Common myeloid progenitor, CD34-positive (primary cell): Measurements from ENCODE around the gene TFF3.

ENCODE experiments used
- CTCF ChIA-PET: fragments of 350-600 bp; sonication (Branson Sonifier 250); formaldehyde crosslinking; loops from one replicate; lab custom pipeline; 2021; ENCODE audit warnings: antibody characterized with exemption; lab: Charles Lee
- POLR2A ChIA-PET: fragments of 350-600 bp; sonication (Branson Sonifier 250); formaldehyde crosslinking; loops from one replicate; lab custom pipeline; 2021; ENCODE audit warnings: antibody characterized with exemption; lab: Charles Lee
- DNase-seq, 3 donors: peaks; one replicate each; pipeline versions ENCODE4 v3.0.0 to v3.0.0-alpha.2; 2013
- H3K27ac ChIP-seq, 2 experiments: 1 replicate in 1 of 2; 2 replicates in 1 of 2; pipeline ENCODE4 v1.7.0; 2013; ENCODE audit warnings: inconsistent platforms in 2 of 2, low read length in 2 of 2, mild to moderate bottlenecking in 2 of 2, low read depth in 1 of 2, moderate library complexity in 1 of 2; ENCODE audit not compliant: severe bottlenecking in 2 of 2, insufficient read depth in 1 of 2, poor library complexity in 1 of 2
- H3K27me3 ChIP-seq, 5 experiments: replicated peaks in 2 of 5; 1 replicate in 3 of 5; 2 replicates in 2 of 5; pipeline versions ENCODE4 v1.6.1 to v1.7.0; 2013; ENCODE audit warnings: low read length in 4 of 5, mild to moderate bottlenecking in 2 of 5, moderate library complexity in 2 of 5, inconsistent platforms in 1 of 5; ENCODE audit not compliant: insufficient read depth in 5 of 5, control insufficient read depth in 4 of 5
- H3K36me3 ChIP-seq, 4 experiments: 1 replicate in 2 of 4; 2 replicates in 2 of 4; pipeline versions ENCODE4 v1.6.1 to v1.7.0; 2013; ENCODE audit warnings: low read length in 3 of 4, control low read depth in 1 of 4, mild to moderate bottlenecking in 1 of 4; ENCODE audit not compliant: control insufficient read depth in 4 of 4, insufficient read depth in 4 of 4
- H3K4me1 ChIP-seq, 4 experiments: 1 replicate in 3 of 4; 2 replicates in 1 of 4; pipeline versions ENCODE4 v1.6.1 to v1.7.1; 2013; ENCODE audit warnings: low read length in 3 of 4, mild to moderate bottlenecking in 3 of 4, control low read depth in 1 of 4, inconsistent platforms in 1 of 4, moderate library complexity in 1 of 4; ENCODE audit not compliant: control insufficient read depth in 4 of 4, insufficient read depth in 4 of 4; ENCODE audit errors: control extremely low read depth in 1 of 4
- H3K4me3 ChIP-seq, 7 experiments: 1 replicate in 4 of 7; 2 replicates in 3 of 7; pipeline versions ENCODE4 v1.5.1 to v1.7.0; 2013; ENCODE audit warnings: mild to moderate bottlenecking in 7 of 7, low read length in 6 of 7, moderate library complexity in 6 of 7, inconsistent platforms in 2 of 7, low read depth in 2 of 7, control low read depth in 1 of 7; ENCODE audit not compliant: insufficient read depth in 4 of 7, control insufficient read depth in 1 of 7; ENCODE audit errors: extremely low read depth in 1 of 7
- H3K9me3 ChIP-seq, 5 experiments: 1 replicate in 4 of 5; 2 replicates in 1 of 5; pipeline versions ENCODE4 v1.6.1 to v1.7.1; 2013; ENCODE audit warnings: low read length in 4 of 5, mild to moderate bottlenecking in 2 of 5, inconsistent platforms in 1 of 5, low read depth in 1 of 5, moderate library complexity in 1 of 5; ENCODE audit not compliant: control insufficient read depth in 4 of 5, insufficient read depth in 2 of 5; ENCODE audit errors: control extremely low read depth in 1 of 5
- WGBS: methylation state at CpG from one replicate; pipeline ENCODE4 v1.1.5; 2013; ENCODE audit not compliant: insufficient coverage; 5-methylcytosine and 5-hydroxymethylcytosine counted together

Gene TFF3

GRCh38 chr21:42316891-42317290, 1.7 kb upstream of the TFF3 start:
- no peak overlapping the region for H3K4me3 ChIP-seq
- ChIA-PET POLR2A (no interaction called here), CTCF (interaction anchor here (1.3 to 4.2 kb wide), 2 partner anchors 7 to 21 kb away, joined by 3 to 30 read pairs; no protein-coding TSS in a partner anchor)
- no peak overlapping the region for H3K27ac ChIP-seq
- DNase-seq = no peak
- H3K4me1 ChIP-seq = peaks cover 3 to 24% (median 13%) of the 10 kb centered on the region in 4 experiments
- no peaks in the 10 kb centered on the region for H3K36me3 ChIP-seq
- WGBS = 98% methylated on average over 16 of the region's 16 CpGs
- H3K27me3 ChIP-seq = no peaks in the 10 kb centered on the region
- no peaks in the 10 kb centered on the region for H3K9me3 ChIP-seq

- Histone ChIP-seq H3K27ac (no peak overlapping the region), H3K4me3 (no peak overlapping the region), H3K4me1 (peaks cover 3 to 26% (median 14%) of the 10 kb centered on the region in 4 experiments), H3K9me3 (no peaks in the 10 kb centered on the region), H3K36me3 (no peaks in the 10 kb centered on the region), H3K27me3 (no peaks in the 10 kb centered on the region)
- POLR2A ChIA-PET = no interaction called here
- CTCF ChIA-PET = interaction anchor here (1.0 to 1.6 kb wide), 6 partner anchors 17 to 135 kb away, joined by 4 read pairs; no protein-coding TSS in a partner anchor
- DNase-seq = no peak
- WGBS = 91% methylated on average over 2 of the region's 6 CpGs
Observed at GRCh38 chr21:42314616-42315295, 453 bp downstream of the TFF3 start.

- H3K36me3 ChIP-seq = no peaks in the 10 kb centered on the region
- H3K27me3 ChIP-seq = no peaks in the 10 kb centered on the region
- H3K9me3 ChIP-seq = no peaks in the 10 kb centered on the region
- peaks cover 6 to 26% (median 18%) of the 10 kb centered on the region in 4 experiments for H3K4me1 ChIP-seq
- H3K4me3 ChIP-seq = no peak overlapping the region
- CTCF ChIA-PET = interaction anchor here (1.0 to 1.6 kb wide), 4 partner anchors 18 to 136 kb away, joined by 4 read pairs; no protein-coding TSS in a partner anchor
- no peak for DNase-seq
- WGBS = 91% methylated on average over 9 of the region's 13 CpGs
- POLR2A ChIA-PET = no interaction called here
- H3K27ac ChIP-seq = no peak overlapping the region
Observed at GRCh38 chr21:42313501-42313969, 1.7 kb downstream of the TFF3 start.

GRCh38 chr21:42312626-42313104, 2.5 kb downstream of the TFF3 start:
- CTCF ChIA-PET = interaction anchor here (5.8 kb wide), 1 partner anchor 25 kb away, joined by 43 read pairs; no protein-coding TSS in a partner anchor
- H3K27me3 ChIP-seq = no peaks in the 10 kb centered on the region
- no peak overlapping the region for H3K4me3 ChIP-seq
- peaks cover 8 to 29% (median 26%) of the 10 kb centered on the region in 4 experiments for H3K4me1 ChIP-seq
- no peak for DNase-seq
- no peak overlapping the region for H3K27ac ChIP-seq
- H3K9me3 ChIP-seq = no peaks in the 10 kb centered on the region
- POLR2A ChIA-PET = no interaction called here
- H3K36me3 ChIP-seq = no peaks in the 10 kb centered on the region
- WGBS = 97% methylated on average over 16 of the region's 16 CpGs

- no peaks in the 10 kb centered on the region for H3K36me3 ChIP-seq
- CTCF ChIA-PET = interaction anchor here (0.8 to 5.8 kb wide), 9 partner anchors 7 to 224 kb away, joined by 3 to 43 read pairs (median 6); no protein-coding TSS in a partner anchor
- no peaks in the 10 kb centered on the region for H3K9me3 ChIP-seq
- H3K27ac ChIP-seq = no peak overlapping the region
- peaks cover 13 to 35% (median 32%) of the 10 kb centered on the region in 4 experiments for H3K4me1 ChIP-seq
- no peaks in the 10 kb centered on the region for H3K27me3 ChIP-seq
- POLR2A ChIA-PET = interaction anchor here (1.2 kb wide), 1 partner anchor 134 kb away, joined by 3 read pairs; no protein-coding TSS in a partner anchor
- DNase-seq = no peak
- 98% methylated on average over 18 of the region's 21 CpGs for WGBS
- H3K4me3 ChIP-seq = no peak overlapping the region
Observed at GRCh38 chr21:42311816-42312625, 3.2 kb downstream of the TFF3 start.

- H3K4me3 ChIP-seq = no peak overlapping the region
- H3K9me3 ChIP-seq = no peaks in the 10 kb centered on the region
- peaks cover 13 to 44% (median 41%) of the 10 kb centered on the region in 4 experiments for H3K4me1 ChIP-seq
- H3K27ac ChIP-seq = no peak overlapping the region
- WGBS = 99% methylated on average over 13 of the region's 14 CpGs
- H3K36me3 ChIP-seq = no peaks in the 10 kb centered on the region
- DNase-seq = no peak
- H3K27me3 ChIP-seq = no peaks in the 10 kb centered on the region
- ChIA-PET CTCF (interaction anchor here (0.8 to 5.8 kb wide), 24 partner anchors 8 to 225 kb away, joined by 3 to 43 read pairs (median 4); no protein-coding TSS in a partner anchor), POLR2A (interaction anchor here (0.6 to 1.2 kb wide), 2 partner anchors 135 to 154 kb away, joined by 3 to 4 read pairs; no protein-coding TSS in a partner anchor)
Observed at GRCh38 chr21:42311160-42311559, 4.0 kb downstream of the TFF3 start.
